HG03108 (cell line): ENCODE measurements around the gene PHTF1.
"Not testable (repeated sequence)": the region's sequence is repeated elsewhere in the genome, so short reads cannot be mapped to it uniquely, and the experiment has no call there.

Experiments
- ATAC-seq: cut with Tn5 transposase; IDR thresholded peaks from one replicate; pipeline ENCODE4 v1.9.1; 2021; ENCODE audit warnings: moderate library complexity; ENCODE audit not compliant: unreplicated experiment

PHTF1 gene

DNA sequence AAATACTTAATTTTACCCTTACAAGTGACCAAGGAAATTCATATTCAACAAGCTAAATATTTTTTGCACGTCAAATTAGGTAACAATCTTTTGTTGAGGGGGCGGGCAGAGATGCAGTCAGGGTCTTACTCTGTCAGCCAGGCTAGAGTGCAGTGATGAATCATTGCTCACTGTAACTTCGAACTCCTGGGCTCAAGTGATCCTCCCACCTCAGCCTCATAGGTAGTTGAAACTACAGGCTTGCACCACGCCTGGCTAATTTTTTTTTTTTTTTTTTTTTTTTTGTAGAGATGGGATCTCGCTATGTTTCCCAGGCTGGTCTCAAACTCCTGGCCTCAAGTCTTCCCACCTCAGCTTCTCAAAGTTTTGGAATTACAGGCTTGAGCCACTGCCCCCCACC is 26.5 kb downstream of the PHTF1 start:
- ATAC-seq: no peak

DNA sequence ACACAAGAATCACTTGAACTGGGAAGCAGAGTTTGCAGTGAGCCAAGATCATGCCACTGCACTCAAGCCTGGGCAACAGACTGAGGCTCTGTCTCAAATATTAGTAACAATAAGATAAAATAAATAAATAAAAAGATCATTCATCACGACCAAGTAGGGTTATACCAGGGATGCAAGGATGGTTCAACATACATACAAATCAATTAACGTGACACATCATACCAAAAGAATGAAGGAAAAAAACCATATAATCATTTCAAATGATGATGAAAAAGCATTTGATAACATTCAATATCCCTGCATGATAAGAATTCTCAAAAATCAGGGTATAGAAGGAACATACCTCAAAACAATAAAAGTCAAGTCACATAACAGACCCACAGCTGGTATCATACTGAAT is 38.3 kb downstream of the PHTF1 start:
- ATAC-seq: no peak

DNA sequence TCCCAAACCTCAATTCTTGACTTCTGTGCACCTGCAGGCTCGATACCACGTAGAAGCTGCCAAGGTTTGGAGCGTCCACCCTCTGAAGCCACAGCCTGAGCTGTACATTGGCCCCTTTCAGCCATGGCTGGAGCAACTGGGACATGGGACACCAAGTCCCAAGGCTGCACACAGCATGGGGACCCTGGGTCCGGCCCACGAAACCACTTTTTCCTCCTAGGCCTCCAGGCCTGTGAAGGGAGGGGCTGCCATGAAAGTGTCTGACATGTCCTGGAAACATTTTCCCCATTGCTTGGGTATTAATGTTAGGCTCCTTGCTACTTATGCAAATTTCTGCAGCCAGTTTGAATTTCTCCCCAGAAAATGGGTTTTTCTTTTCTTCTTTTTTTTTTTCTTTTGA is 40.7 kb downstream of the PHTF1 start:
- ATAC-seq: not testable (repeated sequence)

DNA sequence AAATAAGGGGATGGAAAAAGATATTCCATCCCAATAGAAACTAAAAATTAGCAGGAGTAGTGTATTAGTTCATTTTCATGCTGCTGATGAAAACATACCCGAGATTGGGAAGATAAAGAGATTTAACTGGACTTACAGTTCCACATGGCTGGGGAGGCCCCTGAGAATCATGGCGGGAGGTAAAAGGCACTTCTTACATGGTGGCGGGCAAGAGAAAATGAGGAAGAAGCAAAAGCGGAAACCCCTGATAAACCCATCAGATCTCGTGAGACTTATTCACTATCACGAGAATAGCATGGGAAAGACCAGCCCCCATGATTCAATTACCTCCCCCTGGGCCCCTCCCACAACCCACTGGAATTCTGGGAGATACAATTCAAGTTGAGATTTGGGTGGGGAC is 41.8 kb downstream of the PHTF1 start:
- not testable (repeated sequence) for ATAC-seq

DNA sequence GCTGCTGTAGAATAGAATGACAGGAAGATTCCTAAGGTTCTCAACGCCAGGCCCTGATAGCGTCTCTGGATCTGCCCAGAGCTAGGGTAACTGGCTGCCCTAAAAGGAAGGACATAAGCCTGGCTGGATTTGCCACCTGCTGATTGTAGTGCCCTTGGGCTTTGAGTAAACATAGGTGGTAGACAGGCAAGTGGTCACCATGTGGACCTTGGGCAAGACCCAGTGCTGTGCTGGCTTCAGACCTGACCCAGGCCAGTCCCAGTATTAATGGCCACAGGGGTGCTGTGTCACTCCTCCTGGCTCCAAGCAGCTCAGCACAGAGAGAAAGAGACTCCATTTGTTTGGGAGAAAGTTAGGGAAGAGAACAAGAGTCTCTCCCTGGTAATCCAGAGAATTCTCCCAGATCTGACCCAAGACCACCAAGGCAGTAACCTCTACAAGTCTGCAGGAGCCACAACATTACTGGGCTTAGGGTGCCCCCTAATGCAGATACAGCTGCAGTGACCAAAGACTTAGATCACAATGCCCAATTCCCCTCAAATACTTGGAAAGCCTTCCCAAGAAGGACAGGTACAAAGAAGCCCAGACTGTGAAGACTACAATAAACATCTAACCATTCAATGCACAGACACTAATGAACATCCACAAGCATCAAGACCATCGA is 44.5 kb downstream of the PHTF1 start:
- no peak for ATAC-seq

DNA sequence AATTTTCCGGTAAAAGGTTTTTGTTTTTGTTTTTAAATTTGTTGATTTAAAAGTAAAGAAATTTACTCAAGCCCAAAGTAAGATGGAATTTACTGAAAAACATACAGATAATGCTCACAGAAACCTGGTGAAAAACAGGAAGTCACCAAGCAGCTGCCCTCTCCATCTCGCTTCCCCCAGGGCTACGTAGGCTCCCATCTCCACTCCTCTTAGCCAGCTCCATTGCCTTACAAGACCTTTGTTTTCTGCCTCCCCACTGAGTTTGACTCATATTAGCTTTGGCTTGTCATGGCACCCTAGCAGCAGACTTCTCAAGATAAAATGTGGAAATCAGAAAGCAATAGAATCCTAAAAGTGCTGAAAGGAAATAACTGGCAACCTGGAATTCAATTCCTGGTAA is 57.9 kb downstream of the PHTF1 start:
- no peak for ATAC-seq

- ATAC-seq: no peak
Measured at GRCh38 chr1:113694910-113695309, 64.4 kb downstream of the PHTF1 start.

GRCh38 chr1:113692824-113693431 is 66.4 kb downstream of the PHTF1 start:
- ATAC-seq: no peak

DNA sequence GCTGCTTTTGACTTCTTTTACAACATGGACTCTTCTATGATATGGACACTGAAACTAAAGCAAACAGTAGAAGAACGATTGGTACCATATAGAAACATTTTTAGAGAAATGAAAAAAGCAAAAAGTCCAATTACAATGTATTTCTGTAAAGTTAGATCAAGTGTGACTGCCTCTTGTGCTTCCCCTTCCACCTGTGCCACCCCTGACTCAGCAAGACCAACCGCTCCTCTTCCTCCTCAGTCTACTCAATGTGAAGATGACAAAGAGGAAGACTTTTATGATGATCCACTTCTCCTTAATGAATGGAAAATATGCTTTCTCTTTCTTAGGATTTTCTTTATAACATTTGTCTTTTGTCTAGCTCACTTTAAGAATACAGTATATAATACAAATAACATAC is 66.9 kb downstream of the PHTF1 start:
- no peak for ATAC-seq

- no peak for ATAC-seq
Measured at GRCh38 chr1:113691184-113691583, 68.1 kb downstream of the PHTF1 start.

DNA sequence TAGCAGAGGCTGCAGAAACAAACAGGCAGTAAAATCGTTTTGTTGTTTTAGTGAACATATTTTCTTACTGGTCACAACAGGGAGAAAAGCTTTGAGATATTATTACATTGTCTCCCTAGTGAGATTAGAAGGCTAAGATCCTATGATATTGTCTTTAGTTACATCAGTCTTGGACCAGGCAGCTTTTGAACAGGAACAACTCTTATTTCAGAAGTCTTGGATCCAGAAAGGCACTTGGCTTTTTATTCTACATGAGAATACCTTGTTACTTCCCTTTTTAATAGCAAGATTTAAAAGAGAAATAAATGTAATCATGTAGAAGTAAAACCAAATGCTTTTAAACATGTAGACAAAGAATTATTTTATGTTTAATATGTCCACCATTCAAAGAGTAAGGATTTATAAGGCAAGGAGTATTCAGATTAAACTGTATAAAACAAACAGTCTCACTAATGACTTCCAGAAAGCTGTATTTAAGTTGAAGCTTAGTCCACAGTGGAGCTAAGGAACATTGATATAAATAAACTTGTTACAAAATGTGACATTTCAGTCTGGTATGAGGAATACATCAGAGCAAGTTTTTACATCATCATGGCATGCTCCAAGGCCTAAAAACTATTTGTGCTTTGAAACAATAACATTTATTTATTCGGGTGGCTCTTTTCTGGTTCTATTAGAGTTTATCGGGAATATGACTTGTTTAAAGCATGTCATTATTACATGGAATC is 72.2 kb downstream of the PHTF1 start:
- no peak for ATAC-seq

- no peak for ATAC-seq
Measured at GRCh38 chr1:113684153-113684541, 75.1 kb downstream of the PHTF1 start.

DNA sequence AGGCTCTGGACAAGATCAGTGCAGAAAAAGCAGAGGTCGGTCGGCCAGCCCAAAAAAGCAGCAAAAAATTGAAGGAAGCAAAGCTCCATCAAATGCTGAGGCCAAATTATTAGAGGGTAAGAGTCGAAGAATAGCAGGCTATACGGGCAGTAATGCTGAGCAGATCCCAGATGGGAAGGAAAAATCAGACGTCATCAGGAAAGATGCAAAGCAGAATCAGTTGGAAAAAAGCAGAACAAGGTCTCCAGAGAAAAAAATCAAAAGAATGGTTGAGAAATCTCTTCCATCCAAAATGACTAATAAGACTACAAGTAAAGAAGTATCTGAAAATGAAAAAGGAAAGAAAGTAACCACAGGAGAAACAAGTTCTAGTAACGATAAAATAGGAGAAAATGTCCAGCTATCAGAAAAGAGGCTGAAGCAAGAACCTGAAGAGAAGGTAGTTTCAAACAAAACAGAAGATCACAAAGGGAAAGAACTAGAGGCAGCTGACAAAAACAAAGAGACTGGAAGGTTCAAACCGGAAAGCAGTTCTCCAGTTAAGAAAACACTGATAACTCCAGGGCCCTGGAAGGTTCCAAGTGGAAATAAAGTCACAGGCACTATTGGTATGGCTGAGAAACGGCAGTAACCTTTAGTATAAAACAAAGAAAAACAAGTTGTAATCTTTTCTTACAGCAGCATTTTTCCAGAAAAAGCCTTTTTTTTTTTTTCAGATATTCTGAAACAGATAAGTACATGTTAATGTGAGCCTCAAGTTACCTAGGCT is 75.7 kb downstream of the PHTF1 start:
- ATAC-seq: no peak

GRCh38 chr1:113681596-113682337 is 77.5 kb downstream of the PHTF1 start:
- no peak for ATAC-seq

- ATAC-seq: no peak
Measured at GRCh38 chr1:113678159-113678469, 81.2 kb downstream of the PHTF1 start.

DNA sequence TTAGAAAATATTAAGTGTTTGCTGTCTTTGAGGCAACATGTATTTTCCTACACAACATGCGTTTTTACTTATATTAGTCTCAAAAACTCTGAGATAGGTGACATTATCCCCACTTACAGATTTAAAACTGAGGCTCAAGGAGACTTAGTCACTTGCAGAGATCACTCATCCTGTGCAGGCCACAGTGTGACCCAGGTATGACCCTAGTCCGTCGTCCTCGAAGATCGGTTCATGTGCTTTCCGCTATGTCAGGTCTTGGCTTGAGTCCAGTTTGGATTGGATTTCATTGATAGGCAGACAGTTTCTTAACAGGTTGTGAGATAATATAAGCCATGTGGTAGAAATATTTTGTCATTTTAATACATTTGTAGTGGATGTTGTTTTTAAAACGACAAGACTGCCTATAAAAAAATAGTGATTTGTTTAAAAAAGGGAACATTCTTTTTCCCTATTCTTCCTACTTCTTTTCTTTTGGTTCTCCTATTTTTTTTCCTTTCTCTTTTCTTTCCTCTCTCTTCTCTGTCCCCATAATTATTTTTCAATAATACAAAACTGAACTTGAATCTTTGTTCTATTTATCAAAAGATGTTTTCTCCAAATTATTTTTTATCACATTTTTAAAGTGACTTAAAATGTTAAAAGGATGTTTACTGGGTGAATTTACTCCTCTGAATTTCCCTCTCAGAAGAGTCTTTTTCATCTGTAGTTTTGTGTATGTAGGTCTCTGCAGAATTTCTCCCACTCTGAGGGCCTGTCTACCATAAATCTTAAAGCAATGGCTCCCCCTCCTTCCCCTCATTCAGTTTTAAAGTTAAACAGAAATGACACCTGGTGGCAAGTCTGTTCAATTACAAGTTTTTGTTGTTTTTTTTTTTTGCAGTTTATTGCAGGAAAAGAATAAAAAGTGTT is 81.8 kb downstream of the PHTF1 start:
- no peak for ATAC-seq

DNA sequence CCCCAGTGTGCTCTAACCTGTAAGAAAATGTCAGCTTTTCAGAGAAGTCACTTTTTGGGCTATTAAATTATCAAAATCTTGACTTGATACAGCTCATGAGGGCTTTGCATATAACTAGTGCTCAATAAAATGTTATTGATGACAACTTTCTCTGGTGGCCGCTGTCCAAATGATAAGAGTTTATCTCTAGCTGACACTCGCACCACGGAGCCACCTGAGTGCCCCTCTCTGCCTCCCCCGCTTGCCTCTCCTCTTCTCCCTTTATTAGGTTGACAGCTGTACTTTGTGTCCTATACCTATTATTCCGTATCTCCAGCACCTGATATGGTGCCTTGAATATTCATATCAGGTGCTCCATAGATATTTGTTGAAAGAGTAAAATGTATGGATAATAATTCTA is 82.8 kb downstream of the PHTF1 start:
- ATAC-seq: no peak

- no peak for ATAC-seq
Measured at GRCh38 chr1:113675302-113675701, 84.0 kb downstream of the PHTF1 start.

GRCh38 chr1:113674591-113674990 is 84.7 kb downstream of the PHTF1 start:
- ATAC-seq: no peak

DNA sequence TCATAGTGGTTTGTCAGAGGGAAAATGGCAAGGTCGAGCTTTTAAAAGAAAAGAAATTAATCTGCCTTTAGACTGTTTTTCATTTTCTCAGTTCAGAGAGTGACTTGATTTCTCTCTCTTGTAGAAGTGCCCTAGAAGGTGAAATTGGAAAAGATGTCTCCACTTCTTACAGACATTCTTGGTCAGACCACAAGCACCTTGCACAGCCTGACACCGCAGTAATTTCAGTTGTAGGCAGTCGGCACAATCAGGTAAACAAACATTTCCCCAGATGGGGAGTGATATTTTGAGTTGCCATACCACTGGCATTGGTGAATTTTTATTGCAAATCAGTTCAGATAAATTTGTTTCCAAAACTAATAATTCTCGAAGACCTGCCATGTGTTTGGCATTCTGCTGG is 86.8 kb downstream of the PHTF1 start:
- ATAC-seq: no peak
